Measurements from ENCODE around the gene SCIMP.

DNA sequence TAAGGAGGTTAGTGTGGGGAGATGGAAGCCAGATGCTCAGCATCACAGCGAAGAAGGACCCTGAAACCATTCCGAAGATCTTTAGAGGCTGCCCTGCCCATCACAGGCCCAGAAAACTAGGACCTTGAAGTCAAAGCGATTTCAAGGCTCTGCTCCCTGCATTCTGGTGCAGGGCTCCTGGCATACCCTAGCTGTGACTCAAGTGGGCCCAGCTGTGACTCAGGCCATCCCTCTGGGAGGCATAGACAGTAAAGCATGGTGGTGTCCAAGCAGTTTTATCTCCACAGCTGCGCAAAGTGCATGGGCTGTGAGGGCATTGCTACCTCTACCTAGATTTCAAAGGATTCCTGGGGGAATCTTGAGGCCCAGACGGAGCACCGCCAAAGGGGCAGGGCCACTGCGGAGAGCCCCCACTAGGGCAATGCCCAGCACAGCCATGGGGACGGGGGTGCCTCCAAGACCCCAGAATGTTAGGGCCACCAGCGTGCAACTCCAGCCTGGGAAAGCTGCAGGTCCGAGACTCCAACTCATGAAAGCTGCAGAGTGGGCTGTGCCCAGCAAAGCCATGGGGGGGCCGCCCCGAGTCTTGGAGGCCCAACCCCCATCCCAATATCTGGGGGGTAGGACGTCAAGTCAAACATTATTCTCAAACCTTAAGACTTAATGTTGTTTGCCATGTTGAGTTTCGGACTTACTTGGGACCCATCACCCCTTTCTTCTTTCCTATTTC, 31.3 kb downstream of the SCIMP start:
- TF ChIP-seq TOE1 (IDR thresholded peaks at IDR 0.05; ENCODE audit: borderline replicate concordance) (no peak), TOE1 (CRISPR knock-in tag; IDR thresholded peaks at IDR 0.05; ENCODE audit: borderline replicate concordance, low read depth) (no peak), BRD9 (IDR thresholded peaks at IDR 0.05; ENCODE audit: low read depth, partially characterized antibody) (no peak), ZNF121 (CRISPR knock-in tag; conservative IDR thresholded peaks at IDR 0.05) (no peak), NELFE (IDR thresholded peaks at IDR 0.05; ENCODE audit: insufficient read depth, insufficient read length) (no peak), STAG1 (CRISPR knock-in tag; IDR thresholded peaks at IDR 0.05; ENCODE audit: borderline replicate concordance) (no peak), CBX2 (IDR thresholded peaks at IDR 0.05; ENCODE audit: insufficient read depth, low read length, poor library complexity, severe bottlenecking) (no peak), HDAC2 (IDR thresholded peaks at IDR 0.05) (no peak)
- TF ChIP-seq, protein P1, sequence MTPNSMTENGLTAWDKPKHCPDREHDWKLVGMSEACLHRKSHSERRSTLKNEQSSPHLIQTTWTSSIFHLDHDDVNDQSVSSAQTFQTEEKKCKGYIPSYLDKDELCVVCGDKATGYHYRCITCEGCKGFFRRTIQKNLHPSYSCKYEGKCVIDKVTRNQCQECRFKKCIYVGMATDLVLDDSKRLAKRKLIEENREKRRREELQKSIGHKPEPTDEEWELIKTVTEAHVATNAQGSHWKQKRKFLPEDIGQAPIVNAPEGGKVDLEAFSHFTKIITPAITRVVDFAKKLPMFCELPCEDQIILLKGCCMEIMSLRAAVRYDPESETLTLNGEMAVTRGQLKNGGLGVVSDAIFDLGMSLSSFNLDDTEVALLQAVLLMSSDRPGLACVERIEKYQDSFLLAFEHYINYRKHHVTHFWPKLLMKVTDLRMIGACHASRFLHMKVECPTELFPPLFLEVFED (CRISPR knock-in tag; conservative IDR thresholded peaks at IDR 0.05), result no peak
- TF ChIP-seq, protein P2, sequence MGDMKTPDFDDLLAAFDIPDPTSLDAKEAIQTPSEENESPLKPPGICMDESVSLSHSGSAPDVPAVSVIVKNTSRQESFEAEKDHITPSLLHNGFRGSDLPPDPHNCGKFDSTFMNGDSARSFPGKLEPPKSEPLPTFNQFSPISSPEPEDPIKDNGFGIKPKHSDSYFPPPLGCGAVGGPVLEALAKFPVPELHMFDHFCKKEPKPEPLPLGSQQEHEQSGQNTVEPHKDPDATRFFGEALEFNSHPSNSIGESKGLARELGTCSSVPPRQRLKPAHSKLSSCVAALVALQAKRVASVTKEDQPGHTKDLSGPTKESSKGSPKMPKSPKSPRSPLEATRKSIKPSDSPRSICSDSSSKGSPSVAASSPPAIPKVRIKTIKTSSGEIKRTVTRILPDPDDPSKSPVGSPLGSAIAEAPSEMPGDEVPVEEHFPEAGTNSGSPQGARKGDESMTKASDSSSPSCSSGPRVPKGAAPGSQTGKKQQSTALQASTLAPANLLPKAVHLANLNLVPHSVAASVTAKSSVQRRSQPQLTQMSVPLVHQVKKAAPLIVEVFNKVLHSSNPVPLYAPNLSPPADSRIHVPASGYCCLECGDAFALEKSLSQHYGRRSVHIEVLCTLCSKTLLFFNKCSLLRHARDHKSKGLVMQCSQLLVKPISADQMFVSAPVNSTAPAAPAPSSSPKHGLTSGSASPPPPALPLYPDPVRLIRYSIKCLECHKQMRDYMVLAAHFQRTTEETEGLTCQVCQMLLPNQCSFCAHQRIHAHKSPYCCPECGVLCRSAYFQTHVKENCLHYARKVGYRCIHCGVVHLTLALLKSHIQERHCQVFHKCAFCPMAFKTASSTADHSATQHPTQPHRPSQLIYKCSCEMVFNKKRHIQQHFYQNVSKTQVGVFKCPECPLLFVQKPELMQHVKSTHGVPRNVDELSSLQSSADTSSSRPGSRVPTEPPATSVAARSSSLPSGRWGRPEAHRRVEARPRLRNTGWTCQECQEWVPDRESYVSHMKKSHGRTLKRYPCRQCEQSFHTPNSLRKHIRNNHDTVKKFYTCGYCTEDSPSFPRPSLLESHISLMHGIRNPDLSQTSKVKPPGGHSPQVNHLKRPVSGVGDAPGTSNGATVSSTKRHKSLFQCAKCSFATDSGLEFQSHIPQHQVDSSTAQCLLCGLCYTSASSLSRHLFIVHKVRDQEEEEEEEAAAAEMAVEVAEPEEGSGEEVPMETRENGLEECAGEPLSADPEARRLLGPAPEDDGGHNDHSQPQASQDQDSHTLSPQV (IDR thresholded peaks at IDR 0.05), result no peak
- TF ChIP-seq, protein P3, sequence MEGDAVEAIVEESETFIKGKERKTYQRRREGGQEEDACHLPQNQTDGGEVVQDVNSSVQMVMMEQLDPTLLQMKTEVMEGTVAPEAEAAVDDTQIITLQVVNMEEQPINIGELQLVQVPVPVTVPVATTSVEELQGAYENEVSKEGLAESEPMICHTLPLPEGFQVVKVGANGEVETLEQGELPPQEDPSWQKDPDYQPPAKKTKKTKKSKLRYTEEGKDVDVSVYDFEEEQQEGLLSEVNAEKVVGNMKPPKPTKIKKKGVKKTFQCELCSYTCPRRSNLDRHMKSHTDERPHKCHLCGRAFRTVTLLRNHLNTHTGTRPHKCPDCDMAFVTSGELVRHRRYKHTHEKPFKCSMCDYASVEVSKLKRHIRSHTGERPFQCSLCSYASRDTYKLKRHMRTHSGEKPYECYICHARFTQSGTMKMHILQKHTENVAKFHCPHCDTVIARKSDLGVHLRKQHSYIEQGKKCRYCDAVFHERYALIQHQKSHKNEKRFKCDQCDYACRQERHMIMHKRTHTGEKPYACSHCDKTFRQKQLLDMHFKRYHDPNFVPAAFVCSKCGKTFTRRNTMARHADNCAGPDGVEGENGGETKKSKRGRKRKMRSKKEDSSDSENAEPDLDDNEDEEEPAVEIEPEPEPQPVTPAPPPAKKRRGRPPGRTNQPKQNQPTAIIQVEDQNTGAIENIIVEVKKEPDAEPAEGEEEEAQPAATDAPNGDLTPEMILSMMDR (IDR thresholded peaks at IDR 0.05 in 2 of 3, conservative IDR thresholded peaks at IDR 0.05 in 1 of 3; ENCODE audit: insufficient read depth in 2 of 3, low read depth in 1 of 3, low read length in 3 of 3), result no peak
